Mucosa of stomach (tissue), 1 donor: ENCODE data around the gene AGAP4.
"Not testable (repeated sequence)": the region's sequence is repeated elsewhere in the genome, so short reads cannot be mapped to it uniquely, and the experiment has no call there.

Experiments
- H3K27me3 ChIP-seq: one replicate; pipeline ENCODE4 v1.7.0; 2013; ENCODE audit warnings: mild to moderate bottlenecking, low read length; ENCODE audit not compliant: control insufficient read depth, insufficient read depth
- H3K36me3 ChIP-seq: one replicate; pipeline ENCODE4 v1.7.0; 2013; ENCODE audit warnings: low read length; ENCODE audit not compliant: control insufficient read depth, insufficient read depth
- H3K4me1 ChIP-seq: one replicate; pipeline ENCODE4 v1.7.0; 2013; ENCODE audit warnings: mild to moderate bottlenecking, low read length; ENCODE audit not compliant: control insufficient read depth, insufficient read depth
- H3K4me3 ChIP-seq: one replicate; pipeline ENCODE4 v1.7.0; 2013; ENCODE audit warnings: low read length
- H3K9ac ChIP-seq: one replicate; pipeline ENCODE4 v1.7.0; 2013; ENCODE audit warnings: mild to moderate bottlenecking, low read length, moderate library complexity
- H3K9me3 ChIP-seq: one replicate; pipeline ENCODE4 v1.7.0; 2013; ENCODE audit warnings: mild to moderate bottlenecking, low read length, moderate library complexity; ENCODE audit not compliant: control insufficient read depth
- donor health status: Pancreatic carcinoma.

AGAP4 gene

GRCh38 chr10:45847400-45847799 is at the start of gene AGAP4:
Gene AGAP4 (minus strand): TSS chr10:45847500. CDS start chr10:45847347, 153 bp downstream.
- not testable (repeated sequence) for H3K4me3 ChIP-seq, H3K9ac ChIP-seq, H3K4me1 ChIP-seq, H3K9me3 ChIP-seq, H3K27me3 ChIP-seq, H3K36me3 ChIP-seq

- H3K9me3 ChIP-seq, H3K27me3 ChIP-seq, H3K4me3 ChIP-seq, H3K36me3 ChIP-seq, H3K4me1 ChIP-seq, H3K9ac ChIP-seq: not testable (repeated sequence)
Measured at GRCh38 chr10:45890721-45891120, 43.4 kb upstream of the AGAP4 start.

GRCh38 chr10:45889539-45890230 is 42.4 kb upstream of the AGAP4 start:
- not testable (repeated sequence) for H3K9ac ChIP-seq, H3K4me3 ChIP-seq, H3K36me3 ChIP-seq, H3K27me3 ChIP-seq, H3K4me1 ChIP-seq, H3K9me3 ChIP-seq

- not testable (repeated sequence) for H3K27me3 ChIP-seq, H3K36me3 ChIP-seq, H3K4me1 ChIP-seq, H3K9ac ChIP-seq, H3K4me3 ChIP-seq, H3K9me3 ChIP-seq
Measured at GRCh38 chr10:45882880-45883279, 35.6 kb upstream of the AGAP4 start.

GRCh38 chr10:45865404-45865803 is 18.1 kb upstream of the AGAP4 start:
- not testable (repeated sequence) for H3K36me3 ChIP-seq, H3K4me3 ChIP-seq, H3K4me1 ChIP-seq, H3K9ac ChIP-seq, H3K9me3 ChIP-seq, H3K27me3 ChIP-seq

- not testable (repeated sequence) for H3K4me1 ChIP-seq, H3K4me3 ChIP-seq
Measured at GRCh38 chr10:45864264-45864663, 17.0 kb upstream of the AGAP4 start.

GRCh38 chr10:45863632-45864031 is 16.3 kb upstream of the AGAP4 start:
- not testable (repeated sequence) for H3K4me1 ChIP-seq, H3K9me3 ChIP-seq, H3K27me3 ChIP-seq, H3K4me3 ChIP-seq, H3K36me3 ChIP-seq, H3K9ac ChIP-seq

More at GRCh38 chr10:45864264-45864663, 17.0 kb upstream of the AGAP4 start:
- not testable (repeated sequence) for H3K9ac ChIP-seq, H3K36me3 ChIP-seq, H3K27me3 ChIP-seq, H3K9me3 ChIP-seq

- not testable (repeated sequence) for H3K36me3 ChIP-seq, H3K9ac ChIP-seq, H3K4me1 ChIP-seq, H3K9me3 ChIP-seq, H3K27me3 ChIP-seq, H3K4me3 ChIP-seq
Measured at GRCh38 chr10:45857931-45858330, 10.6 kb upstream of the AGAP4 start.

- not testable (repeated sequence) for H3K36me3 ChIP-seq, H3K27me3 ChIP-seq, H3K9ac ChIP-seq, H3K9me3 ChIP-seq, H3K4me1 ChIP-seq, H3K4me3 ChIP-seq
Measured at GRCh38 chr10:45848467-45848866, 1.2 kb upstream of the AGAP4 start.

GRCh38 chr10:45822918-45823317 is 24.4 kb downstream of the AGAP4 start:
- not testable (repeated sequence) for H3K9ac ChIP-seq, H3K27me3 ChIP-seq, H3K36me3 ChIP-seq, H3K4me1 ChIP-seq, H3K9me3 ChIP-seq, H3K4me3 ChIP-seq

GRCh38 chr10:45820107-45820830 is 27.0 kb downstream of the AGAP4 start:
- H3K4me3 ChIP-seq, H3K4me1 ChIP-seq: not testable (repeated sequence)

GRCh38 chr10:45819552-45819951 is 27.7 kb downstream of the AGAP4 start:
- no peak overlapping the region for H3K4me3 ChIP-seq
- H3K36me3 ChIP-seq = no peaks in the 10 kb centered on the region
- no peaks in the 10 kb centered on the region for H3K4me1 ChIP-seq
- H3K27me3 ChIP-seq = no peaks in the 10 kb centered on the region
- H3K9ac ChIP-seq = no peak overlapping the region
- no peaks in the 10 kb centered on the region for H3K9me3 ChIP-seq

More at GRCh38 chr10:45820107-45820830, 27.0 kb downstream of the AGAP4 start:
- not testable (repeated sequence) for H3K9ac ChIP-seq, H3K9me3 ChIP-seq, H3K27me3 ChIP-seq, H3K36me3 ChIP-seq
